GM18505 (cell line): Measurements from ENCODE around the gene PPP1R14C.

Experiments
- ATAC-seq: cut with Tn5 transposase; IDR thresholded peaks from one replicate; pipeline ENCODE4 v1.9.1; 2021; ENCODE audit not compliant: unreplicated experiment
- POLR2A ChIP-seq: IDR thresholded peaks from 4 replicates; pipeline ENCODE4 v1.6.1; 2011; ENCODE audit warnings: borderline replicate concordance; ENCODE audit not compliant: insufficient read depth, insufficient read length; ENCODE audit errors: extremely low read depth

The PPP1R14C gene, protein sequence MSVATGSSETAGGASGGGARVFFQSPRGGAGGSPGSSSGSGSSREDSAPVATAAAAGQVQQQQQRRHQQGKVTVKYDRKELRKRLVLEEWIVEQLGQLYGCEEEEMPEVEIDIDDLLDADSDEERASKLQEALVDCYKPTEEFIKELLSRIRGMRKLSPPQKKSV

DNA sequence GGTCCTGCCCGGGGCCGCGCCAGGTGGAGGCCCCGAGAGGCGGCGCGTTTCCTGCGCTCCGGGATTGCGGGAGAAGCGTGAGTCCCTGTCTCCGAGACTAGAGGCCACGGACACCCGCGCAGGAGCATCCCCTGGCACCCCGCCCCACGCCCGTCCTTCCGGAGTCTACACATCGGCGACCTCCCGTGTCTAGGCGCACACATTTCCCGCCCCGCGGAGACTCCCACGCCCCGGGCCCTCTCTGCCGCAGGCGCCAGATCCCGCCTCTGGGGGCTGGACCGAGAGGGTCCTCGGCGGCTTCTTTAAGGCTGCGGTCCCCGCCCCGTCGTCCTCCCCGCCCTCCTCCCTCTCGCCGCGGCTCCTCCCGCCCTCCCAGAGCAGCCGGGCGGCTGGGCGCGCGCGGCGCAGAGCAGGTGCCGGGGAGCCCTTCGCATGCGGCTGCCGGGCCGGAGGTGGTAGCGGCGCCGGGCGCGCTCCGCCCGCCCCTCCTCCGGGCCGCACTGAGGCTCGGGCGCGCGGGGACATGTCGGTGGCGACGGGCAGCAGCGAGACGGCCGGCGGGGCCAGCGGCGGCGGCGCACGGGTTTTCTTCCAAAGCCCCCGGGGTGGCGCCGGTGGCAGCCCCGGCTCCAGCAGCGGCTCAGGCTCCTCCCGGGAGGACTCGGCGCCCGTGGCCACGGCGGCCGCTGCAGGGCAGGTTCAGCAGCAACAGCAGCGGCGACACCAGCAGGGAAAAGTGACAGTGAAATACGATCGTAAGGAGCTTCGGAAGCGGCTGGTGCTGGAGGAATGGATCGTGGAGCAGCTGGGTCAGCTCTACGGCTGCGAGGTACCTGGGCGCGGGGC lies at the start of gene PPP1R14C:
Gene PPP1R14C, plus strand, starts transcription at position 375 of the 846 bp plus-strand sequence. Its CDS starts 149 bp downstream, at position 524.
- no peak for ATAC-seq
- TF ChIP-seq POLR2A, result no peak

DNA sequence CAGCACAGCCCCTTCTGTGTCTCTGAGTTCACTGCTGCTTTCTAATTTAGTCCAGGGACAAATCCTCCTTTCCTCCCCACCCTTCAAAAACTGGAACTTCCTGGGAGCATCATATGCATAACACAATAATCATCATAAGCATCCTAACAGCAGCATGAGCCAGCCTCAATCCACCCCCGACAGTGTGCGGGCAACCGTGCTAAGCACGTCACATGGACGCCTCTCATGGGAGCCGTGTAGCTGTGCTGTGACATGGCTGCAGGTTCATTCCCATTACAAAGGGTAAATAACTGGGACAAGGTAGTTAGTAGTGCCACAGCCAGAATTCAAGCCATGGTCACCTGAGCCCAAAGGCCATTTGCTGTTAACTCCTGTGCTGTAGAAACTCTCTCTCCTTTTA lies 49.4 kb upstream of the PPP1R14C start:
- ATAC-seq, result no peak
- no peak for TF ChIP-seq POLR2A

DNA sequence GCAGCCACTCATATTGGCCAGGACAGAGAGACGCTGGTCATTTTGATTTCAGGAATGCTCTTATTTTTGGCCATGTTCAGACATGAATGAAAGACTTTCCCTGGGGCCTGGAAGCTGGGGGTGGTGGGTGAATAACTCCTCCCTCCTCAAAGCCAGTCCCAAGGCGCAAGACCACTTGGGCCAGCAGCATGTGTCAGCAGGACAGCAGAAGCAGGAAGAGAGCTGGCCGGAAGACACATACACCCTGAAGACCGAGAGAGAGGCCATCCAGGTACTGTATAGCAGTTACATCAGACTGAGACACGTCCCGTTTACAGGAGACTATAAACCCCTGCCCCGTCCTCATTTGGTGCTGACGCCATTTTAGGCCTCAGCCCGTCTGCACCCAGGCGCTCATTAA lies 44.7 kb upstream of the PPP1R14C start:
- ATAC-seq, result no peak
- TF ChIP-seq POLR2A, result no peak

DNA sequence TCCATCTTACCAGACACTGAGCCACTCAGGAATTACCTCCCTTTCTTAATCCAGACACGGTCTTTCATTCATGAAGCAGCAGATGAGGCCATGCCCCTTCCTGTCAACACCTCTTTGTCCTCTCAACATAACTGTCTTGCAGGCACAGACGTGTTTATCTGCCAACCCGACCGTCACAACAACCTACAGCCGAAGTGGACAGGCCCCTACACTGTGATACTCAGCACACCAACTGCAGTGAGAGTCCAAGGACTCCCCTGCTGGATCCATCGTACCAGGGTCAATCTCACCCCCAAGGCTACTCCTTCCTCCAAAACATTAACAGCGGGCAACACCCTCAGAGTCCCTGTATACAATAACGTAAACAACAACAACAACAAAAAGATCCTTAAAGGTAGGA lies 43.3 kb upstream of the PPP1R14C start:
- ATAC-seq, result no peak
- no peak for TF ChIP-seq POLR2A

DNA sequence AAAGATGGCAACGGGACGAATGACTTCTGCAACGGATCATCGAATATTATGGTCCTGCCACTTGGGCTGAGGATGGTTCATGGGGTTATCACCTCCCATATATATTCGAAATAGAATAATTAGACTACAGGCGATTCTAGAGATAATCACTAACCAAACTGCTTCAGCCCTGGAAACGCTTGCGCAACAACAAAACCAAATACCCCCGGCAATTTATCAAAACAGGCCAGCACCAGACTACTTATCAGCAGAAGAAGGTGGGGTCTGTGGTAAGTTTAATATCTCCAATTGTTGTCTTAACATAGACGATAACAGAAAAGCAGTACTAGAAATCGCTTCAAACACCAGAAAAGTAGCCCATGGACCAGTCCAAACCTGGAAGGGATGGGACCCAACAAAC lies 42.9 kb upstream of the PPP1R14C start:
- TF ChIP-seq POLR2A, result no peak
- ATAC-seq, result no peak

DNA sequence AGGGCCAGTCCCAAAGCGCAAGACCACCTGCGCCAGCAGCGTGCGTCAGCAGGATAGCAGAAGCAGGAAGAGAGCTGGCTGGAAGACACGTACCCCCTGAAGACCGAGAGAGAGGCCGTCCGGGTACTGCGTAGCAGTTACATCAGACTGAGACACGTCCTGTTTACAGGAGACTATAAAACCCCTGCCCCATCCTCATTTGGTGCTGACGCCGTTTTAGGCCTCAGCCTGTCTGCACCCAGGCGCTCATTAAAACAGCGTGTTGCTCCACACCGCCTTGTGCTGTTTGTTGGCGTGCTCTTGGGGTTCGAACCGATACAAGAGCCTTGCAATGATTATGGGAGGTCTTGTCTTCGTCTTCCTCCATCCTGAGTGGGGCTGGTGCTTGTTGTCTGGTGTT lies 42.1 kb upstream of the PPP1R14C start:
- ATAC-seq, result no peak

DNA sequence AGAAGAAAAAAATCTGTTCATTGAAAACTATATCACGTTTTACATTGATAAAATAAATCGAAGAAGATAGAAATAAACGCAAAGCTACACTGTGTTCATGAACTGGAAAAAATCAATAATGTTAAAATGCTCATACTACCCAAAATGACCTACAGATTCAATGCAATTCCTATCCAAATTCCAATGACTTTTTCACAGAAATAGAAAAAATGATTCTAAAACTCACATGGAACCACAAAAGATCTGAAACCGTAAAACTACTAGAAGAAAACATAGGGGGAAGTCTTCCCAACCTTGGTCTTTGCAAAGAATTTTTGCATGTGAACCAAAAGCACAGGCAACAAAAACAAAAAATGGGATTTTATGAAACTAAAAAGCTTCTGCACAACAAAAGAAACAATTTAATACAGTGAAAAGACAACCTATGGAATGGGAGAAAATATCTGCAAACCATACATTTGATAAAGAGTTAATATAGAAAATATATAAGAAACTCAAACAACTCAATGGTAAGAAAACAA lies 40.0 kb upstream of the PPP1R14C start:
- no peak for TF ChIP-seq POLR2A
- no peak for ATAC-seq

More for the DNA sequence above, 42.1 kb upstream of the PPP1R14C start:
- TF ChIP-seq POLR2A, result no peak

DNA sequence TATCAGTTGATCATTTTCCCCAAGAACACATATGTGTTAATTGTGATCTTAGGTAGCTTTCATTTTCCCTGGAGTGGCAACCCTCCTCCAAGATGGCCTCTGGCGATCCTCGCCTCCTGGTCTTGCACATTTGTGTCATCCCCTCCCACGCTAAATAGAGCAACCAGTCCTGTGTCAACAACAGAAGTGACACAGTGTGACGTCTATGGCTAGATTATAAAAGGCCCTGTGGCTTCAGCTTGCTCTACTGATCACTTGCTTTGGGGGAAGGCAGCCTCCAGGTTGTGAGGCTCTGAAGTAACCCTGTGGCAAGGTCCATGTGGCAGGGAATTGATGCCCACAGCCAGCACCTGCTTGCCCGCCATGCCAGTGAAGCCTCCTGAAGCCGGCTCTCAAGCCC lies 30.6 kb upstream of the PPP1R14C start:
- no peak for ATAC-seq
- no peak for TF ChIP-seq POLR2A

DNA sequence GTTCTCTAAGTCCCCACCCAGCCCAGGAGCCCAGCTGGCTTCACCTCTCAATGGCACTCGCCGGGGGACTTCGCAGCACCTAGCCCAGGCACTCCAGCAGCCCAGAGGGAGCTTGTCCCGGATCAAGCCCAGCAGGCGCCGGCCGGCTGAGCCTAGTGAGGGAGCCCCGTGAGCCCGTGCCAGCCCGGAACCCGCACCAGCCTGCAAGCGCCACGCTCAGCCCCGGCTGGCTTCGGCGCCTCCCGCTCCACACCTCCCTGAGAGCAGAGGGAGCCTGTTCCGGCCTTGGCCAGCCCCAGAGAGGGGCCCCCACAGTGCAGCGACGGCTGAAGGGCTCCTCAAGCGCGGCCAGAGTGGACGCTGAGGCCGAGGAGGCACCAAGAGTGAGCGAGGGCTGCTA lies 27.1 kb upstream of the PPP1R14C start:
- no peak for ATAC-seq
- no peak for TF ChIP-seq POLR2A

DNA sequence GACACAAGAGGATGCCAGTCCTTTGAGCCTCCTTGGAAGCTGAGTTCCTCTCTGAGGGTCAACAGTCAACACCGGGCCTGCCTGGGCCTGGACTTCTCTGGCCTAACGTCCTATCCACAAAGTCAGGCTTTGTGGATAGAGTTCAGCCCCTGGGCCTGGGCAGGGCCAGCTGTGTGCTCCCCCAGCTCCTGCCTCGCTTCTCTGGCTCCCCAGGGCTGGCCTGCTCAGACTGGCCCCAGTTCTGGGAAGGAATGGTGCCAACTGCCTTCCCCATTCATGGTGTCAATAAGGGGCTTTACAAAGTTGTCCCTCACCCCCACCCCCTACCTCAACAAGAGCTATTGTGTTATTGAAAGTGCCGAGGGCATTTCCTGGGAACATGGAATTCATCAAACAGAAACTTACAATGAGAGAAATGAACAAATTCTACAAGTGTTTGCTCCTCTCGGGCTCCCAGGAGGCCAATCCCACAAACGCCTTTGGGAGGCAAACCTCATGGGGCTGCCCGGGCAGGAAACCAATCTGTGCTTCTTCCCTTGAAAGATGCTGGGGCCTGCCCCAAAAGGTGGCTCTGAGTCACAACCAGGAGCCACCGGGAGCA lies 26.5 kb upstream of the PPP1R14C start:
- no peak for ATAC-seq
- TF ChIP-seq POLR2A, result no peak

DNA sequence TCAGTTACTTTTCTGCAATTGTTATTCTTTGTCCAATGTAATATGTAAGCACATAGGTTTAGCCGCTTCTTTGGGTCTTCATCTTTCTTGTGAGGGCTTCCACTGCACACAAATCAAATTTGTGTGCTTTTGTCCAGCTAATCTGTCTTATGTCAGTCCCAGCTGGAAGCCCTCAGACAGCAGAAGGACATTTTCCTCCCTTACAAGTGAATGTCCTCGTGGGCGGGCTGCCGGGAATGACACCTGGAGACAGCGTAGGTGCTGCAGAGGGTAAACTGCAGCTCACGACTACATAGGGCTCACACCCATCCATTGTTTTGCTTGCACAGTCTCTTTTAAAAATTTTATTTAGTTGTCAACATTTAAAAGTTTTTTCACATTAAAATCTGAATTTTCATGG lies 24.6 kb upstream of the PPP1R14C start:
- no peak for ATAC-seq
- TF ChIP-seq POLR2A, result no peak

DNA sequence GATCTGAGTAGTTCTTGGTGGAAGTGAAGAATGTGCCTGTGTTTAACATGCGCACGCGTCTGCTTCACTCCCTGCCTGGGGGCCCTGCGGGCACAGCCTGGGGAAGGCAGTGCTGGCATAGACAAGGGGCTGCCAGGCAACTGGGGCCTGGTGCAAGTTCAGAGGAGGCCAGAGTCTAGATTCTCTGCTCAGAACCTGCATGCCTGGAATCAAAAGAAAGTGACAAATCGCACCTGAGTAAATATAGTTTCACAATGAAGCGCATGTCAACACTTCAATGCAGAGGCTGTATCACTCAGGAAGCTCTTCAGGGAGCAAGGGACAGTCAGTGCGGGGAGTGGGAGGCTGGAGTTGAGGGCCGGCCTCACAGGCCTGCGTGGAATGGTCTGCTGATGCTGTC lies 24.2 kb upstream of the PPP1R14C start:
- TF ChIP-seq POLR2A, result no peak

DNA sequence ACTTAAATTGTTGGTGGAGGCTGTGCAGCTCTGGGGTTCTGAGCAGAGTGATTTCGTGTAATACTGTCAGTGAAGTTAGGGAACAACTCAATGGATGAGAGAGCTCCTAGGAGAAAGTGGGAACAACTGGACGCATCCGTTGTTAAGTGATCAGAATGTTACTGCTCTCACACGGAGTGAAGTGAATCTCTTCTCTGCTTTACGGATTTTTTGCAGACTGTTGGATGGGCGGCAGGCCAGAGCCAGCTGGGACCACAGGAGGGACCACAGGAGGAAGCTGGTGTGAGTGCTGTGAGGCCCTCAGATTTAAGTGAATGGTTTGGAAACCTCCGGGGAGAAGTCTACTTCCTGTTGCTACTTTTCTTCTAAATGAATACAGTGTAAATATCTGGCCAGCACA lies 23.7 kb upstream of the PPP1R14C start:
- TF ChIP-seq POLR2A, result no peak
- ATAC-seq, result no peak

More for the DNA sequence above, 24.2 kb upstream of the PPP1R14C start:
- ATAC-seq, result no peak
